ENCODE data around the gene GPR146.
"Not testable (repeated sequence)": the region's sequence is repeated elsewhere in the genome, so short reads cannot be mapped to it uniquely, and the experiment has no call there.

GPR146 gene

DNA sequence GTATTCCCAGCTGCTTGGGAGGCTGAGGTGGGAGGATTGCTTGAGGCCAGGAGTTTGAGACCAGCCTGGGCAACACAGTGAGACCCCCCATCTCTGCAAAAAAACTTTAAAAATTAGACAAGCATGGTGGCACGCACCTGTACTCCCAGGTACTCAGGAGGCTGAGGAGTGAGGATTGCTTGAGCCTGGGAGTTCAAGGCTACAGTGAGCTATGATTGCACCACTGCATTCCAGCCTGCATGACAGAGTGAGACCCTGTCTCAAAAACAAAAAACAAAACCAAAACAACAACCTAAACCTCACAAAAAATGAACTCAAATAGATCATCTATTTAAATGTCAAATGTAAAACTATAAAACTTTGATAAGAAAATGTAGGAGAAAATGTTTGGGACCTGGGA, 4.1 kb upstream of the GPR146 start:
- H3K27ac ChIP-seq, H3K4me3 ChIP-seq: not testable (repeated sequence)

DNA sequence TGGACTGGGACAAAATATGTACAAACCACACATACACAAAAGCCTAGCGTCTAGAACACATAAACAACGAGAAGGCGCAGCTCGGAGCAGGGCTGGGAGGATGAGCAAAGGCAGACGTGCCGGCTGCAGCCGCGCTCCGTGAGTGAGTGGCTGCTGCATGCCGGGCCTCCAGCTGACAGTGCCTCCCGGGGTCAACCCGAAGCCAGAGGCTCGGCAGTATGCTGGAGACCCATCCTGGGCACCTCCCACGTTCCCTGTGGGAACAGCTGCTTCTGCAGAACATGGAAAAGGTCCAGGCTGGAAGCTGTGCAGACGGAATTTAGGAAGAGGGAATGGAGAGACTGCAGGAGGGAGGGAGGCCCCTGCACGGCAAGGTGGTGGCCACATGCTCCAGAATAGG, 3.6 kb upstream of the GPR146 start:
- Histone ChIP-seq H3K4me3 (no peak overlapping the region), H3K27ac (no peak overlapping the region)

DNA sequence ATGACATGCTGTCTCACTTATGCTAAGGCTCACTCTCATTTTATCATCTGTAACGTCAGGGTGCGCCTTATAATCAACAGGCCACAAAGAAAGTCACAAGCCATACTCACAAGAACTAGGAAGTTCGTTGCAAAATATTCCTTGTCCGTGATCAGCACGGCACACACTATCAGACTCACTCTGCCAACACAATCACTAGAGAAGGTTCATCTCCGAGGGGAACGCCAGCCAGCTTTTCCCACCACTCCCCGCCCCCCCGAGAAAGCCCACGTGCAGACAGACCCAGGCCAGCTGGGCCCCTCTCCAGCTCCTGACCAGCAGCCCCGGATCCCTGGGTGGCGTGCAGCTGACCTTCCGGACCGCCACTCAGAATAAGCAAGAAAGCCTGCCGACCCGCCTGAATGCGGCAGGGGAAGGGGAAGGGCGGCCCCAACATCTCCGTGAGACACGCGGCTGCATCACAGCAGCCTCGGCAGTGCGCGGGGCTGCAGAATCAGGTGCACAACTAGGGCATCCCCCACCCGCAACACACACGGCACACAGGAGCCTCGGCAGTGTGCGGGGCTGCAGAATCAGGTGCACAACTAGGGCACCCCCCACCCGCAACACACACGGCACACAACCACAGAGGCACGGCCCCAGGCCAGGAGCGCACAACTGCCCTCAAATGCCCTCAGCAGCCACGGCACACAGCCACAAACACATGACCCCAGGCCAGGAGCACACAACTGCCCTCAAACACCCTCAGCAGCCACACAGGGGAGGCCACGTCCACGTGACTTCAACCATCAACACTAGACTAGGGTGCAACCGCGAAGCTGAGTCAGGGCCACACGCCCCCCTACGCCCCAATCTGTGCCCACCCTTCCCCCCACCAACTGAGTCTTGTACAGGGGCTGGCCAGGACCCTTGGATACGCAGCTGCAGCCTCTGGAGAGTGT, 2.5 kb upstream of the GPR146 start:
- H3K27ac ChIP-seq = no peak overlapping the region
- no peak overlapping the region for H3K4me3 ChIP-seq

DNA sequence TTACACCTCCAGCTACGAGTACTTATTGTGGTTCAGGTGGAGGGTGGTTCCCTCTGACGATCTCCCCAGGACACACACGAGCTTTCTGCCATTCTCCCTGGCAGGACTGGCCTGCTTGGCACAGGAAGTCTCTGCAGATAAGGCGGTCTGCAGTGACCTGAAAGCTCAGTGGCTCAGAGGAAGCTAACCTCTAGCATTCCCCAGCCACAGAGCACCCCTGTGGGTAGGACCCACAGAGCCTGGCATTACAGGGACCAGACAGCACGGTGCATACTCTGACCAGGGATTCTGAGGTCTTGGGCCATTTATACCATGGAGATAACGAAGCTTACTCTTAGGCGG, 1.9 kb upstream of the GPR146 start:
- no peak overlapping the region for H3K27ac ChIP-seq

DNA sequence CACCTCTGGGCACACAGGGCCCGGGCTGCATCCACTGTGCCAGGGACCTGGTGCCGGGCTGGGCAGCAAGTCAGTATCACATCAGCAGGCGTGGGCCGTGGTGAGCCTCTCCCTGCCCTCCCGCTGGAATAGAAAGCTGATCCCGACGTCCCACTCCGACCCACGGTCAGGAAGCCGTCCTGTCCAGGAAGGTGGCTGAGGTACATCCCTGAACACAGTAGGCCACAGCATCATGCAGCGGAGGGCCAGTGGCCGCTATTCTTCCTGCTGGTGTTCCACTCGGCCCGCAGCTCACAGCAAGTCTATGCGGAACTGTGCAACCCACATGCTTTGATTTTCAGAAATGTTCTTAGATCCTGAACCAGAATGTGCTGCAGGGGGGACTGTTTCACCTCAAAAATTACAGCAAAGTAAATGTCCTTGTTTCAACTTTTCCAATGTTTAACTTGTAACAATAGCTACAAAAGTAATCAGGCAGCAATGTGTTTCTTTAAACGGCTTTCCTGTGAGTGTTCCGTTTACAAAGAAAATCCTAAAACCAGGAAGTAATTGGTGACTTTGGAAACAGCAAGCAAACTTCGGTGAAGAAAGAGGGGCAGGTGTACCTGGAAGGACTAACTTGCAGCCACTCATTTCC, 676 bp upstream of the GPR146 start:
- Histone ChIP-seq H3K4me3 (peak overlapping the region; percentile 15 to 71 (median 53)), H3K27ac (peak overlapping the region in 20 of 21 experiments; percentile 29 to 89 (median 77))

More for the DNA sequence above, 1.9 kb upstream of the GPR146 start:
- no peak overlapping the region for H3K4me3 ChIP-seq

DNA sequence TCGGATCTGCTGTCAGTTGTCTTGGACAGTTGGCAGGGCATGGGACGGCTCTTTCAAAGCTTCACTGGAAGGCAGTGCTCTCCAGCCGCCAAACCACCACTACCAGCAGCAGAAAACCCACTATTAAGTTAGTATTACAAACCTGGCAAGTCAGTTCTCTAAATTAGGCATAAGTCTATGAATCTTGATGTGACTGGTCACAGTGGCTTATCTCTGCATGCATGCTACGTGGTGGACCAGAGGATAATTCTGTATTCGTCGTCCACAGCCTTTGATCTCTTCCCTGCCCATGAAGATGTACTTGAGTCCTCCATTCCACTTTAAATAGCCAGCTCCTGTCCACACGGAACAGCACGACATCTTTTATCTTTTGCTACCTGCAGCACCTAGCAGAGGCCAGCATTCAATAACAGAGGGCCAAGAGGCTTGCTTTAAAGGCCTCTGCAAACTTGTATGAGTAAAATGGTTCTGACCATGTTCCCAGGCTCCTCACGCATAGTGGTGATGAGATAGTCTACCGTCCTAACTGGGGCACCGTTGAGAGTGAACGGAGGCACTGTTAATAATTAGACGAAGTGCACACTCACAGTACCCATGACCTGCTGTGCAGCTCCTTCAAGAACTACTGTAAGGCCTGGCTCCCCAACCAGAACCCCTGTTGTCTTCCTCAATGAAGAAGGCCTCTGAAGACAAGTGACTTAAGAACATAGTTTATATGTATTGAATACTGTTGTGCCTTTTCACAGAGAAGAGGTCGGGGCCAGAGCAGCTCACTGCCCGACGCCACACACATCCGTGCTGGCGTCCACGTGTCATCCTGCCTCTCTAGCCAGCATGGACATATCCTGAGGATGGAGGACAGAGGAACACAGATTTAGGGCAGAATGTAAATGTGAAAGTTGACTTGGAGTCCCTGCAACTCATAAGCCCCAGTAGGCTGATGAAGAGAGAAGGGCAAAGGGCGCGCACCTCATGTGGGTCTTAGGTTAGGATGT, 1.0 kb downstream of the GPR146 start:
- Histone ChIP-seq H3K4me3 (peak overlapping the region; percentile 46 to 71 (median 58)), H3K27ac (peak overlapping the region in 12 of 21 experiments; percentile 58 to 89 (median 80))

DNA sequence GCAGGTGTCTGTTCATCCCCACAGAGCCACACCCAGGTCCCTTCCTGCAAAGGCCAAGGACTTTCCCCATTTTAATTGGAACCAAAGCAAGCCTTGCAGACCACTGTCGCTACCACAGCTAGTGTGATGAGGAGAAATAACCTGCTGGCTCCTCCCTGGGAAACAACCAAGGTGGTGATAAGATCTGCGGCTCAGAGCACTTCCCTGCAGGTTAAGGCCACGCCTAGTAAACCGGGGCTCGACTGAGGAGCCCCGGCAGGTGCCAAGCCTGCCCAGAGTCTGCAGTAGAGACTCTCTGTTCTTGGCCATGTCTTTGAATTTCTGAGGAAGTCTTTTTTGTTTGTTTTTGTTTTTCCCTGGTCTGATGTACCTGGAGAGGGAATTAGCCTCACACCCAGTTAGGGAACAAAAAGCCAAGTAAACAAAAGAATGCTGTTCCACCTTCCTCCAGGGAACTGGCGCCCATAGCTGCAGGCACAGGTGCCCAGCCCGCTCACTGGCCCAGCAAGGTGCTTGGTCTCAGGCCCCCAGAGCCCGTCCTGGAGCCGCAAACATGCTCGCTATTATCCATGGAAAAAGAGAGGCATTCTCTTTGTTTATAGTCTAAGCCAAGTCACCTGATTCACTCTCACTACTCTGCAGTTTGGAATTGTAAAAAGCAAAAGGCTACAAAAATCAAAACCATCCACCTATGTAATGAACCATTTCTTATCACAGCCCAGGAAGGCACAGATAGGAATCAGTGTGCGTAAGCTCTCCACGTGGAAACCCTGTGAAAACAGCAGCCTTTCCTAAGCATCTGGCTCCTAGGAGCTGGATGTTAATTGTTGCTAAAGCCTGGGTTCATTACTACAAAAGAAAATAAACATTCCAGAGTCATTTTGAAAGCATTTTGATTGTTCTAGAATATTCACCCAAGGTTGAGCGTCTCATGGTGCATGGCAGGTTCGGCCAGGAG, 2.7 kb downstream of the GPR146 start:
- Histone ChIP-seq H3K4me3 (no peak overlapping the region), H3K27ac (peak overlapping the region in 5 of 21 experiments; percentile 2 to 79 (median 29))

DNA sequence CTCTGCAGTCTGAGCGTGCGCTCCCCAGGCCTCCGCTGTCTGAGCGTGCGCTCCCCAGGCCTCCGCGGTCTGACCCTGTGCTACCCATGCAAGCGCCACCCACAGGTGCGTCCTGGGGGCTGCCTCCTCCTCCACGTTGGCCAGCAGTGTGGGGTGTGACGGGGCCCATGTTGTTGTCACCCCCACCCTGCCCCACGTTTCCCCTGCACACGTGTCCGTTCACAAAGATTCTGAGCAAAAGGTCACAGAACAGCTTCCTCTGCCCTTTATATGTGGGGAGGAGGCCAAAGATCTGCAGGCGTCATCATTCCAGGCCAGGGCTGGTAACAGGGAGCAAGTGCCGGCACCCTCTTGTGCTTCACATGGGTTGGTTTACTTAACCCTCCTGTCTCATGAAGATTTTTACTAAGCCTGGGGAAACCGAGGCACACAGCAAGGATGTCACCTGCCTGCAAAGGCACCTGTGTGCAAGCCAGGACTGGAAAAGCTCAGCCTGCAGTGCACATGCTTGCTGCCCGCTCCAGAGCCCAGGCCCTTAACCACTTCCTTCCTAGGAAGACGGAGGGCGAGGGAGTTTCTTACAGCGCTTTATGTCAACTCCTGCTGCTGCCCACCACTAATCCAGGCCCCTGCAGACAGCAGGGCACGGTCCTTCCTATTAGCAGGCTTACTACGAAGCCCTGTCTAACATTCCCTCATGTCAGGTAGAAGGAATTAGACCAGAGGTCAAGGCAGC, 4.8 kb downstream of the GPR146 start:
- peak overlapping the region in 14 of 21 experiments; percentile 16 to 79 (median 42) for H3K27ac ChIP-seq
- no peak overlapping the region for H3K4me3 ChIP-seq

DNA sequence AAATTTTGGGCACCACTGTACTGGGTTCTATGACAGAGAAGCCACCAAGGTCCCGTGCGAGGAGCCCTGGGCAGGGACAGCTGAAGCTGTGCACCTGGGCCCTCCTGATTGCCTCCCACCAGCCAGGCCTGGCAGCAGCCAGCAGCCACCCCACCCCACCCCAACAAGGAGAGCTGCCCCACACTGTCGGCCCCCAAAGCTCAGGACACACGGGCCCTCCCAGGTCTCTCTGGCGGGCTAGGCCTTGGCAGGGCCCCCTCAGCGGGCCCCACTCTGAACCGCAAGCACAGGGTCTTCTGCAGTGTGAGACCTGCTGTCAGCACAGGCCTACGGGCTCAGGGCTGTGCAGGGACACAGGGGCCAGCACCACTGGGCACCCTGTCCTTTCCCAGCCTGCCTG, 5.5 kb downstream of the GPR146 start:
- Histone ChIP-seq H3K4me3 (no peak overlapping the region), H3K27ac (peak overlapping the region in 14 of 21 experiments; percentile 16 to 79 (median 44))

DNA sequence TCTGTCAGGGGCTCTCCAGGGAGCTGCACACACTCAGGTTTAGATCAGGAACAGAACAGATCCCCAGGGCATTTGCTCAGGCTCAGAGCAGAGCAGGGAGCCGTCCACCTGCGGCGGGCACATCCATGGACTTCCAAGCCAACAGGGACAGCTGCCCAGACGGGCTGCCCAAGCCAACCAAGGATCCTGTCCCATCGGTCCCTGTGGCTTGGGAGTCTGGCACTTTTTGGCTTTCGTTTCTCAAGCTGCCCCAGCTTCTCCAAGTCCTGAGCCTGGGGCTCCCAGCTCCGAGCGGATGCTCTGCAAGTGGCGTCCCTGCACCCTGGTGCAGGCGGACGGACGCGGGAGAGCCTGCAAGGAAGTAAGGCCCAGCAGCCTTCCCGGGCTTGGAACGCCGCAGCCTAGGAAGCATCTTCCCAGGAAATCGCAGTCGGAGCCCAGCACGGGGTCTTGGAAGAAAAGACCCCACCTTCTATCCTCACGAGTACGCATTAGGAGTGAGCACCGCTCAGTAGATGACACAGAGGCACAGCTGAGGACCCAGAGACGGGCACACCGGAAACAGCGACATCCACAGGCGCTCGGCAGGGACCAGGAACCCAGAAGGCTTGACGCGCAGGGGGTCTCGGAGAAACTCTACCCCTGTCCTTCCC, 6.0 kb downstream of the GPR146 start:
- Histone ChIP-seq H3K27ac (peak overlapping the region in 11 of 21 experiments; percentile 16 to 79 (median 46)), H3K4me3 (no peak overlapping the region)

DNA sequence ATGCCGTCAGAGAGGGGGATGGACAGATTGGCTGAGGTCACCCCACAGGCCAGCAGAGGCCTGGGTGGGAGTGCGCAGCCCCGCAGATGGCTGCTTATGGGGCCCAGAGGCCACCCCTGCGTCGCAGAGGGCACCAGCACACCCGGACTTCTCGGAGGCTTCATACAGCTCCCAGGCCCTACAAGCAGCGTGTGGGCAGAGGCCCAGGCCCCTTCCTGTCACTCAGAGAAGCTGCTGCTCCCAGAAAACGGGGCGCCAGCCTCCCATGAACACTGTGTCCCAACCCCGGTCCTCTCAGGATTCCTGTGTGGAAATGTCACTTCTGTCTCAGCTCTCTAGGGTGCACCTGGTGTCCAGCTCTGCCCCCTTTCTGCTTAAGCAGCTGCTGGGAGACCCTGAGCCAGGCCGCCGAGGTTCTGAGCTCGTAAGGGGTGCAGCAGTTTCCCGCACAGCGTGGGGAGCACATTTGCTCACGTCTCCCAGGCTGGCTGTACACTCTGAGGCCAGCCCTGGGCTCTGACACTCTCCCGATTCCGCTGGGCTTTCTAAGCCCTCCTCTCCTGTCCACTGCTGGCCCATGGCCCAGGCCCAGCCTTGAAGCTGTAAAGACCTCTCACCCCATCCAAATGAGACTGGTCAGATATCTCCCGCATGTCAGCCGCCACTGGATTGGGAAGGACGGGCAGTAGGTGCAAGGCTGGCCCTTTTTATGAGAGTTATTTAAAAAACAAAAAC, 6.8 kb downstream of the GPR146 start:
- H3K27ac ChIP-seq = peak overlapping the region in 11 of 21 experiments; percentile 14 to 81 (median 63)
- H3K4me3 ChIP-seq = no peak overlapping the region

DNA sequence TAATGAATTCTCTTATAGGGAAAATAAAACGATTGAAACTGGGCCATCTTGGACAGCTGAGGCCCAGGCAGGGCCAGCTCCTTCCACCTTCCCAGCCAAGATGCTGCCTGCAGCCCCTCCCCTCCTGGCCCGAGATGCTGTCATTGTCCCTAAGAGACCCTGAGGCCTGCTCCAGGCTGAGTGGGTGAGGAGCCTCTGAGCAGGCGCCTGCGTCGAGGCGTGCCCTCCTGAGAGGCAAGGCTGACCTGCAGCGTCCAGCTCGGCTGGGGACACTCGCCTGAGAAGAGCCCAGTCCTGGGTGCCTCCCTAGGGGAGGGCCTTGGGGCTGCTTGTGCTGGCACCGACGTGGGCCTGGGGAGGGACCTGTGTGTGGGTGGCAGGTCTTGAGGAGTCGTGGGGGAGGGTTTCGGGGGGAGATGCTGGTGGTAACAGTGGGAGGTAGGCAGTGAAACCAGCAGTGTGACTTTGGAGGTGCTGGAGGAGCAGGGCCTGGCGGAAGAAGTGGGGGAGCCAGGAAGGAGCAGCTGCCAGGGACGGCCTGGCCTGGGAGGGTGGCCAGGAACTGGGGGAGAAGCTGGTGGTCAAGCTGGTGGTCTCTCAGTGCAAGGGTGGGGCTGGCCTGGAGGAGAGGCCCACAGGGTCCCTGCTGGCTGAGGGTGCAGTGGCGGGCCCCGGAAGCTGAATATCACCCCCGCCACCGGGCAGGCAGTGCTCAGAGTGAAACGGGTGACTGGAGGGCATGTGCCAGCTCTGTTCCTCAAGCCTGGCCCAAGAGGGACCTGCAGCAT, 7.9 kb downstream of the GPR146 start:
- Histone ChIP-seq H3K27ac (peak overlapping the region in 19 of 21 experiments; percentile 2 to 88 (median 56)), H3K4me3 (no peak overlapping the region)

DNA sequence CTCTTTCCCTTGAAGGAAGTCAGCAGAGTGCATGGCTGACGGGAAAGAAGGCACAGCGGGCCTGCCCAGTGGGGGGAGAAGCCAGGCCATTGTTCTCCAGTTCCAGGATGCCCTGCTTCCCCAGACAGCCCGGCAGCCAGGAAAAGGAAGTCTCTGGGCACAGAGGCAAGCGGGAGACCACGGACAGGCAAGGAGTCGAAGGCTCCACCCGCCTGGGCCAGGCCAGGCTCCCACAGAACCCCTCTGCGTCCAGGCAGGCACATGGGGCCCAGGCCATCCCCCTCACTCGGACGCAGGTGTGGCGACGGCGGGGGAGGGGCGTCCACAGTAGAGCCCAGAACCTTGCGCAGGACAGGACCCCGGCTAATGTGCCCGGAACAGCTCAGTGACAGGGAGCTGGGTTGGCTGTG, 8.7 kb downstream of the GPR146 start:
- H3K4me3 ChIP-seq = no peak overlapping the region
- H3K27ac ChIP-seq = peak overlapping the region in 17 of 21 experiments; percentile 2 to 88 (median 62)

DNA sequence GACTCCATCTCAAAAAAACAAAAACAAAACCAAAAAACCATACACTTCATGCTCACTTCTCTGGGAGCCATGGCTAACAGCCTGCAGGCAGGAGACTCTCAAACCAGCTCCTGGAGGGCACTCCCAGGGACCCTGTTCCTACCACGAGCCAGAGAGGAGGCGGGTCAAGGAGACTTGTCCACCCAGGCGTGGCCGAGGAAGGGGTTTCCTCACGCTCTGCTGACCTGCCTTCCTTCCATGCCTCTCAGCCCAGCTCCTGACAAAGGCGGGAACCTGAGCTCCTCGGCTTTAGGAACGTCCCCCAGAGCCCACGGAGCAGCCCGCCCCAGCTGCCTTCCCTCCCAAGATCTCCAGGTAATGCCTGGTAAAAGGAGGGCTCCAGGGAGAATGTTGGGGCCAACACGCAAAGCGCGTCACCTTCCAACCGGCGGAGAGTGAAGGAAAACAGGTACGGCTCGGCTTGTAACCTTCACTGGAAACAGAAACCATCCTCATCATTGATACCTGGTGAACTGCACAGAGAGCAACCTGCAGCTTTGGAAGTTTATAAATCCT, 9.5 kb downstream of the GPR146 start:
- Histone ChIP-seq H3K27ac (peak overlapping the region in 11 of 21 experiments; percentile 1 to 85 (median 53)), H3K4me3 (no peak overlapping the region)

DNA sequence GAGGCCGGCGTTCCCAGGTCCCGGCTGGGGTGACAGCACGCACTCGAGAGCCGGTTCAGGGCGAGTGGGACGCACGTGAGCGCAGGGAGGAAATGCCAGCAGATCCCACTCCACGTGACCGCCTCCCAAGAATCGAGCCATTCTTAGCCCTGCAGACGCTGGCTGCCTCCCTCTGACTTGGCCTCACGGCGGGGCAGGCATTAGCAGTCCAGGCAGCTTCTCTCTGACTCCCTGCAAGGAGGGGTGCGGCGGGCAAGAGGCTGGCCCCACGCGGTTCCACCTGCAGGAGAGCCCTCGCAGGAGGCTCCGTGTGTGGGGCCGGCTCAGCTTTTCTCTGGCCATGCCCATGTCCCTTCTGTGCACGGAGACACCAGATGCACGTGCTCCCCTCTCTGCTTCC, 10.1 kb downstream of the GPR146 start:
- H3K27ac ChIP-seq = peak overlapping the region in 13 of 21 experiments; percentile 1 to 85 (median 53)
- H3K4me3 ChIP-seq = no peak overlapping the region
